Endothelial cell of umbilical vein (primary cell): Measurements from ENCODE around the gene PRUNE1. TPM values are rescaled to one million over a fixed set of nuclear protein-coding genes. Genes with fewer than 3 reads are reported as not detected.

ENCODE experiments used
- BruUV-seq: library from RNA; stranded (reverse); fragments of 400-500 nt; replicated peaks from 2 replicates; lab custom pipeline; 2021; lab: Mats Ljungman, UMichigan
- CTCF ChIA-PET: fragments of 300-600, 350-600 bp; sonication (Branson Sonifier 250); formaldehyde crosslinking; loops from one replicate; lab custom pipeline; 2021; ENCODE audit warnings: antibody characterized with exemption, inconsistent platforms; lab: Charles Lee
- POLR2A ChIA-PET: fragments of 300-600, 350-600 bp; sonication (Branson Sonifier 250); formaldehyde crosslinking; loops from one replicate; lab custom pipeline; 2021; ENCODE audit warnings: antibody characterized with exemption, inconsistent platforms; lab: Charles Lee
- DNase-seq: peaks from one replicate; pipeline ENCODE4 v3.0.0-alpha.2; 2011; ENCODE audit warnings: low read depth, low spot score
- FAIRE-seq: peaks from 2 replicates; lab custom pipeline; 2011; peaks lifted over from hg19 to GRCh38; lab: Jason Lieb, UNC
- H2AFZ ChIP-seq: 2 replicates; pipeline ENCODE4 v1.6.0; 2012; ENCODE audit warnings: low read depth, low read length, control low read depth, inconsistent platforms
- H3K27ac ChIP-seq: 2 replicates; pipeline ENCODE4 v1.5.1; 2011; ENCODE audit warnings: low read depth, mild to moderate bottlenecking, control low read depth, low read length, moderate library complexity; ENCODE audit not compliant: insufficient read depth
- H3K27me3 ChIP-seq, 2 experiments: 2 replicates each; pipeline versions ENCODE4 v1.6.0 to v1.6.1; 2011; ENCODE audit warnings: low read length in 2 of 2, mixed read lengths in 1 of 2; ENCODE audit not compliant: control insufficient read depth in 2 of 2, insufficient read depth in 2 of 2
- H3K36me3 ChIP-seq, 2 experiments: 2 replicates in 1 of 2; 3 replicates in 1 of 2; pipeline ENCODE4 v1.5.1; 2011; ENCODE audit warnings: low read length in 2 of 2, mild to moderate bottlenecking in 1 of 2, moderate library complexity in 1 of 2; ENCODE audit not compliant: control insufficient read depth in 2 of 2, insufficient read depth in 2 of 2; ENCODE audit errors: extremely low read depth in 1 of 2
- H3K4me1 ChIP-seq: 3 replicates; pipeline ENCODE4 v1.5.1; 2011; ENCODE audit warnings: mild to moderate bottlenecking, low read length; ENCODE audit not compliant: control insufficient read depth, insufficient read depth; ENCODE audit errors: extremely low read depth
- H3K4me2 ChIP-seq: 2 replicates; pipeline ENCODE4 v1.6.1; 2011; ENCODE audit warnings: low read length, control low read depth, mixed read lengths; ENCODE audit not compliant: insufficient read depth
- H3K4me3 ChIP-seq, 3 experiments: fragments of 200-600 bp in 1 of 3; sonication (generic), shearing (Covaris generic) in 1 of 3; replicated peaks in 1 of 3; 2 replicates each; pipeline ENCODE4 v1.5.1; 2011 to 2016; ENCODE audit warnings: control low read depth in 3 of 3, low read length in 3 of 3, mild to moderate bottlenecking in 2 of 3, inconsistent platforms in 1 of 3, low read depth in 1 of 3, moderate library complexity in 1 of 3; ENCODE audit not compliant: insufficient read depth in 1 of 3
- H3K79me2 ChIP-seq: 2 replicates; pipeline ENCODE4 v1.6.0; 2012; ENCODE audit warnings: low read length, inconsistent platforms; ENCODE audit not compliant: control insufficient read depth, insufficient read depth
- H3K9ac ChIP-seq: replicated peaks from 2 replicates; pipeline ENCODE3; 2011; ENCODE audit warnings: low read length, control low read depth; ENCODE audit not compliant: insufficient read depth; ENCODE audit errors: extremely low read depth
- H3K9me1 ChIP-seq: replicated peaks from 3 replicates; pipeline ENCODE4 v1.6.0; 2011; ENCODE audit warnings: mild to moderate bottlenecking, low read length; ENCODE audit not compliant: control insufficient read depth, insufficient read depth; ENCODE audit errors: extremely low read depth
- H3K9me3 ChIP-seq: replicated peaks from 2 replicates; pipeline ENCODE4 v1.5.1; 2012; ENCODE audit warnings: low read length, inconsistent platforms; ENCODE audit not compliant: control insufficient read depth, insufficient read depth
- H4K20me1 ChIP-seq: replicated peaks from 2 replicates; pipeline ENCODE3; 2011; ENCODE audit warnings: mild to moderate bottlenecking, low read length; ENCODE audit not compliant: control insufficient read depth, insufficient read depth; ENCODE audit errors: extremely low read depth
- FOS ChIP-seq: IDR thresholded peaks from 2 replicates; pipeline ENCODE4 v1.6.1; 2011; ENCODE audit warnings: mild to moderate bottlenecking, low read length, moderate library complexity, borderline replicate concordance; ENCODE audit not compliant: insufficient read depth
- GATA2 ChIP-seq: IDR thresholded peaks from 2 replicates; pipeline ENCODE4 v1.7.0; 2011; ENCODE audit warnings: low read depth, mild to moderate bottlenecking, moderate library complexity, mixed read lengths, low read length; ENCODE audit not compliant: insufficient read length, insufficient read depth
- JUN ChIP-seq: IDR thresholded peaks from 2 replicates; pipeline ENCODE4 v1.6.1; 2011; ENCODE audit warnings: borderline replicate concordance, low read depth; ENCODE audit not compliant: insufficient read length, insufficient read depth
- MYC ChIP-seq: IDR thresholded peaks from one replicate; pipeline ENCODE4 v1.6.1; 2011; ENCODE audit warnings: mild to moderate bottlenecking, low read depth, low read length
- POLR2A ChIP-seq: IDR thresholded peaks from 2 replicates; pipeline ENCODE4 v1.6.1; 2012; ENCODE audit warnings: low read depth, mild to moderate bottlenecking, control low read depth, low read length
- POLR2AphosphoS5 ChIP-seq: IDR thresholded peaks from 2 replicates; pipeline ENCODE4 v1.6.1; 2012; ENCODE audit warnings: low read depth, mild to moderate bottlenecking, control low read depth, low read length, moderate library complexity; ENCODE audit not compliant: insufficient read depth
- dilution Hi-C: fragments of 300-500 bp; cut with MboI; formaldehyde crosslinking; loops from one replicate; pipeline ENCODE4 v1.15.0; 2019; ENCODE audit warnings: low sequenced_read_pairs; ENCODE audit not compliant: extremely low pct_ligation_motif_present
- intact Hi-C: fragments of 100-400 bp; cut with micrococcal nuclease; formaldehyde crosslinking; loops from one replicate; pipeline ENCODE4 v1.10.0; 2022
- polyA plus RNA-seq, 4 experiments: library from polyadenylated mRNA; depleted of rRNA in 3 of 4; stranded (reverse) in 3 of 4; unstranded in 1 of 4; fragments of >200 nt; gene quantifications; 2 replicates each; pipeline versions ENCODE4 v1.2.1 to v1.2.3, GENCODE V29; 2011 to 2012; ENCODE audit warnings: missing spikeins in 1 of 4
- total RNA-seq: library from RNA; stranded (reverse); gene quantifications from 2 replicates; pipeline ENCODE4 v1.2.3, GENCODE V29; 2021
- TF ChIP-seq, protein P1 (sequence below), 2 donors: IDR thresholded peaks; 1 replicate in 1 of 2; 2 replicates in 1 of 2; pipeline ENCODE4 v1.5.1; 2011; ENCODE audit warnings: low read length in 2 of 2, mild to moderate bottlenecking in 2 of 2, moderate library complexity in 2 of 2, control low read depth in 1 of 2, inconsistent platforms in 1 of 2, low read depth in 1 of 2; ENCODE audit not compliant: insufficient read depth in 1 of 2; ENCODE audit errors: extremely low read depth in 1 of 2
- TF ChIP-seq, protein P2 (sequence below): IDR thresholded peaks from 2 replicates; pipeline ENCODE4 v1.6.1; 2011; ENCODE audit not compliant: insufficient read depth, insufficient read length

Gene PRUNE1
- total and polyA plus RNA-seq, 2 donors (not counting 3 experiments of a cell fraction or from before 2014, with no cell fraction given) = 8.6 to 17.5 TPM

DNA sequence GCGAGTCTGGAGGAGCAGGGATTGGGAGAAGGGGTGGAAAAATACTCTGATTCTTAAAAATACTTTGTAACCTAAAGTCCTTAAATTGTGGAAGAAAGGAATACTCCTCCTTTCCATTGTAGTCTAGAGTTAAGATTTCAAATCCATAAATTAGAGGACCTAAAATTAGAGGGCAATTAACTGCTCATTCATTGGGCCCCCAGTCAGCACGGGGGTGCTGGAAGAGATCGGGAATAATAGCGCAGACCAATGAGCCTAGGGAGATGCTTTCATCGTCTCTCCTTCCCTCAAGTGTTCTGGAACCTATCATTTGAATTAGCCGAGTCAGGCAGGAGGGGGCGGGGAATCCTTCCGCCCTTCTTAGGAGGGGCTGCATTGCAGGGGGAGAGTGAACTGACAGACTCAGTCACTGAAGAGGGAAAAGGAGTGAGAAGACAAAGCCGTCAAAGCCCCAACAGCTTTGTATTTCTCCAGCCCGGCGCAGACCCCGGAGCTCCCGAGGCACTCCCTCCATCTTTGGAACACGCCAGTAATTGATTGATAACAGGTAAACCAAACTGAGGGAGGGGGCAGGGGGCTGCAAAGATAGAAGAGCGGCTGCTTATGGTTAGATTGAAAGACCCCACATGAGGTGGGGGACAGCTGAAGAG, 51.9 kb downstream of the PRUNE1 start, which contains the start of gene MLLT11:
MLLT11 (plus strand) TSS at position 391 of the 650 bp plus-strand sequence. CDS start 6,828 bp downstream, outside the sequence.
- ChIA-PET CTCF (interaction anchor here (0.8 to 6.1 kb wide), 7 partner anchors 11 to 136 kb away, joined by 3 to 39 read pairs (median 5); partner anchors contain the start of genes C1orf56, GABPB2 and MINDY1), POLR2A (interaction anchor here (0.9 kb wide), 1 partner anchor 11 kb away, joined by 5 read pairs; no protein-coding TSS in a partner anchor)
- FAIRE-seq (peak; percentile 94), DNase-seq (peak; percentile 72)
- peaks cover 11 to 13% of the 10 kb centered on the region in 2 experiments for H3K36me3 ChIP-seq
- H3K9me1 ChIP-seq = no peaks in the 10 kb centered on the region
- BruUV-seq = TSS peak; percentile 48
- H3K4me3 ChIP-seq = peak within 1 kb of the TSS; percentile 82 to 94 (median 91)
- peak within 1 kb of the TSS; percentile 90 for H3K9ac ChIP-seq
- peak within 1 kb of the TSS; percentile 77 for H2AFZ ChIP-seq
- dilution Hi-C loops (no loop called here), intact Hi-C loops (no loop called here)
- peak within 1 kb of the TSS; percentile 91 for H3K27ac ChIP-seq
- H3K79me2 ChIP-seq = peaks cover 95% of the 10 kb centered on the region
- H3K4me2 ChIP-seq = peak within 1 kb of the TSS; percentile 96
- H3K9me3 ChIP-seq = no peaks in the 10 kb centered on the region
- peaks cover 35% of the 10 kb centered on the region for H3K4me1 ChIP-seq
- no peaks in the 10 kb centered on the region for H3K27me3 ChIP-seq
- H4K20me1 ChIP-seq = peaks cover 9% of the 10 kb centered on the region
- TF ChIP-seq POLR2AphosphoS5 (peak; percentile 43), FOS (no peak), POLR2A (peak; percentile 57)

DNA sequence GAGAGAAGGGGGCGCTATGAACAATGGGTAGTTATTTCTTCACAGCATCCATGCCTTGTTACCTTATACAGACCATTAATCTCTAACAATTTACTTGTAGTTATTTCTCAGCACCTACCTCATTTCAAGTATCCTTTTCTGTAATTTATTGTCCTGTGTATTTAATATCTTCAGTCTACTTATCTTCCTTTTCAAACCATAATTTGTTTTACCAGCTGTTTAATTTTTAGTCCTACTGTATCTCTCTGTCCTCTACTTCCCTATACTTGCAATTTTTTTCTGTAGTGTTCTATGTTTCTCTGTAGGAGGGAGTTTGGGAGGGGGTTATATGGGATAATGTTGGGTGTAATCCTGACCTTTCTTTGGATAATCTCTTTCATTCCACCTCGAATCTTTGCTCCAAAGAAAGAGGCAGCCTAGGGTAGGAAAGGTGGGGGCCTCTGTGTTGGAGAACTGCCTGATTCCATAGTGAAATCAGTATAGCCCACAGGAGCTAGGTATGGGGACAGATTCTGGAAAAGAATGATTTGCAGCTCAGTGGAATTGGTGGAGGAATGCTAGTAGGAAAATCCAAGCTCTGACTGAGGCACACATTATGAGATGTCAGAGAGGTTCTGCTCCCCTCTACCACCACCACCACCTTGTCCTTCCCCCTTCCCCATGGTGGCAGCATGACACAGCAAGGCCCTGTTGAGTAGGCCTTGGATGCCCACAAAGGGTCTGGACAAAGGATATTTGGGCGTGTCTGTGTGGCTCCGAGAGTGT, 52.6 kb downstream of the PRUNE1 start:
- TF ChIP-seq, protein P1, sequence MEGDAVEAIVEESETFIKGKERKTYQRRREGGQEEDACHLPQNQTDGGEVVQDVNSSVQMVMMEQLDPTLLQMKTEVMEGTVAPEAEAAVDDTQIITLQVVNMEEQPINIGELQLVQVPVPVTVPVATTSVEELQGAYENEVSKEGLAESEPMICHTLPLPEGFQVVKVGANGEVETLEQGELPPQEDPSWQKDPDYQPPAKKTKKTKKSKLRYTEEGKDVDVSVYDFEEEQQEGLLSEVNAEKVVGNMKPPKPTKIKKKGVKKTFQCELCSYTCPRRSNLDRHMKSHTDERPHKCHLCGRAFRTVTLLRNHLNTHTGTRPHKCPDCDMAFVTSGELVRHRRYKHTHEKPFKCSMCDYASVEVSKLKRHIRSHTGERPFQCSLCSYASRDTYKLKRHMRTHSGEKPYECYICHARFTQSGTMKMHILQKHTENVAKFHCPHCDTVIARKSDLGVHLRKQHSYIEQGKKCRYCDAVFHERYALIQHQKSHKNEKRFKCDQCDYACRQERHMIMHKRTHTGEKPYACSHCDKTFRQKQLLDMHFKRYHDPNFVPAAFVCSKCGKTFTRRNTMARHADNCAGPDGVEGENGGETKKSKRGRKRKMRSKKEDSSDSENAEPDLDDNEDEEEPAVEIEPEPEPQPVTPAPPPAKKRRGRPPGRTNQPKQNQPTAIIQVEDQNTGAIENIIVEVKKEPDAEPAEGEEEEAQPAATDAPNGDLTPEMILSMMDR (IDR thresholded peaks at IDR 0.05; ENCODE audit: extremely low read depth in 1 of 2, insufficient read depth in 1 of 2, low read depth in 1 of 2, low read length in 2 of 2) = no peak
- TF ChIP-seq POLR2A (no peak), FOS (no peak), GATA2 (no peak), MYC (no peak), JUN (no peak), POLR2AphosphoS5 (peak; percentile 27)
- TF ChIP-seq, protein P2, sequence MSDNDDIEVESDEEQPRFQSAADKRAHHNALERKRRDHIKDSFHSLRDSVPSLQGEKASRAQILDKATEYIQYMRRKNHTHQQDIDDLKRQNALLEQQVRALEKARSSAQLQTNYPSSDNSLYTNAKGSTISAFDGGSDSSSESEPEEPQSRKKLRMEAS = no peak
- H3K4me1 ChIP-seq = peaks cover 35% of the 10 kb centered on the region
- H3K36me3 ChIP-seq = peaks cover 4 to 6% of the 10 kb centered on the region in 2 experiments
- FAIRE-seq = peak; percentile 67
- peak overlapping the region; percentile 82 to 94 (median 91) for H3K4me3 ChIP-seq
- H3K9me1 ChIP-seq = no peaks in the 10 kb centered on the region
- peaks cover 95% of the 10 kb centered on the region for H3K79me2 ChIP-seq
- BruUV-seq = no TSS peak
- POLR2A ChIA-PET = interaction anchor here (0.9 kb wide), 1 partner anchor 11 kb away, joined by 5 read pairs; no protein-coding TSS in a partner anchor
- H3K27me3 ChIP-seq = no peaks in the 10 kb centered on the region
- H2AFZ ChIP-seq = peak overlapping the region; percentile 77
- dilution Hi-C loops = no loop called here
- peak overlapping the region; percentile 96 for H3K4me2 ChIP-seq
- H3K9ac ChIP-seq = peak overlapping the region; percentile 90
- intact Hi-C loops = loop anchor here (1.0 kb wide), 1 partner anchor 9 kb away; the partner anchor contains the start of gene GABPB2
- CTCF ChIA-PET = interaction anchor here (0.8 to 6.1 kb wide), 4 partner anchors 10 to 36 kb away, joined by 3 to 39 read pairs (median 17); partner anchors contain the start of genes C1orf56 and GABPB2
- no peaks in the 10 kb centered on the region for H3K9me3 ChIP-seq
- DNase-seq = peak; percentile 41
- peaks cover 4% of the 10 kb centered on the region for H4K20me1 ChIP-seq
- H3K27ac ChIP-seq = peak overlapping the region; percentile 91
